Right lobe of liver (tissue), 6 donors: Measurements from ENCODE around the gene RHEBL1. TPM values are rescaled to one million over a fixed set of nuclear protein-coding genes. Genes with fewer than 3 reads are reported as not detected.

Source experiments
- ATAC-seq, 4 donors: fragments of 200-7000 bp; cut with Tn5 transposase; one replicate each; pipeline ENCODE4 v1.9.1; 2020; ENCODE audit warnings: mild to moderate bottlenecking in 4 of 4, moderate library complexity in 4 of 4
- DNase-seq, 3 donors: peaks; one replicate each; pipeline ENCODE4 v3.0.0-alpha.2; 2020
- H3K27ac ChIP-seq, 3 donors: fragments of 200-600 bp; one replicate each; pipeline ENCODE4 v1.8.0; 2022
- H3K27me3 ChIP-seq, 2 donors: fragments of 200-600 bp; one replicate each; pipeline ENCODE4 v1.8.0; 2022
- H3K36me3 ChIP-seq, 4 donors: fragments of 200-600 bp; sonication (generic) in 1 of 4; one replicate each; pipeline versions ENCODE4 v1.5.1 to v1.8.0; 2017 to 2022; ENCODE audit warnings: control low read depth in 1 of 4
- H3K4me1 ChIP-seq, 4 donors: fragments of 200-600 bp; sonication (generic) in 1 of 4; one replicate each; pipeline versions ENCODE4 v1.5.1 to v1.8.0; 2017 to 2022; ENCODE audit warnings: control low read depth in 1 of 4
- H3K4me3 ChIP-seq, 3 donors: fragments of 200-600 bp; one replicate each; pipeline ENCODE4 v1.8.0; 2022
- H3K9me3 ChIP-seq, 4 donors: fragments of 200-600 bp; sonication (generic) in 1 of 4; one replicate each; pipeline versions ENCODE4 v1.5.1 to v1.8.0; 2017 to 2022; ENCODE audit warnings: control low read depth in 1 of 4
- POLR2A ChIP-seq: fragments of 450-650 bp; IDR thresholded peaks from one replicate; pipeline ENCODE4 v1.6.1; 2017; ENCODE audit warnings: antibody characterized with exemption, mild to moderate bottlenecking
- WGBS: methylation state at CpG from one replicate; pipeline ENCODE4 v1.1.6; 2018; ENCODE audit warnings: low coverage, low lambda C conversion rate; ENCODE audit not compliant: insufficient coverage; ENCODE audit errors: missing lambda C conversion rate; 5-methylcytosine and 5-hydroxymethylcytosine counted together
- intact Hi-C, 2 donors: fragments of 100-400 bp; cut with DNase I; formaldehyde crosslinking; loops; one replicate each; pipeline versions ENCODE4 v1.11.2 to v1.14.1; 2022
- total RNA-seq, 6 experiments: library from RNA; depleted of rRNA in 2 of 6; stranded (reverse); fragments of >200 nt in 2 of 6; fragmentation: NEBNext Ultra II Directional in 3 of 6; extraction: Animal tissue kit (Norgen Biotek cat#: 25700) in 3 of 6; gene quantifications; one replicate each; pipeline versions ENCODE4 v1.1.0 to v1.2.4, GENCODE V29; 2016 to 2023
- TF ChIP-seq, protein P1 (sequence below), 4 donors: fragments of 200-600 bp in 3 of 4; fragments of 450-650 bp in 1 of 4; IDR thresholded peaks; one replicate each; pipeline versions ENCODE4 v1.5.1 to v1.8.0; 2016 to 2022; ENCODE audit warnings: antibody characterized with exemption in 4 of 4, mild to moderate bottlenecking in 2 of 4
- donor health status: DM: no; HTN: yes; CAD: no.
- donor health status: DM: no; HTN: no; CAD: no.
- donor health status: DM: no; HTN: no; CAD: no.
- donor health status: DM: no; HTN: yes; CAD: no.
- donor health status: DM: no; HTN: yes; CAD: no.

Gene RHEBL1
- total RNA-seq, 6 experiments from 2014 or later, result 0.17 to 0.60 (median 0.43) TPM; not detected in 1

- Histone ChIP-seq H3K36me3 (peaks cover 0 to 42% (median 12%) of the 10 kb centered on the region in 4 donors), H3K4me3 (no peak overlapping the region), H3K27ac (no peak overlapping the region), H3K9me3 (no peaks in the 10 kb centered on the region), H3K4me1 (peaks cover 0 to 6% (median 2%) of the 10 kb centered on the region in 4 donors), H3K27me3 (no peaks in the 10 kb centered on the region)
- DNase-seq (no peak), ATAC-seq (no peak)
- 20% methylated on average over 1 of the region's 6 CpGs for WGBS
- TF ChIP-seq POLR2A, result no peak
- TF ChIP-seq, protein P1, sequence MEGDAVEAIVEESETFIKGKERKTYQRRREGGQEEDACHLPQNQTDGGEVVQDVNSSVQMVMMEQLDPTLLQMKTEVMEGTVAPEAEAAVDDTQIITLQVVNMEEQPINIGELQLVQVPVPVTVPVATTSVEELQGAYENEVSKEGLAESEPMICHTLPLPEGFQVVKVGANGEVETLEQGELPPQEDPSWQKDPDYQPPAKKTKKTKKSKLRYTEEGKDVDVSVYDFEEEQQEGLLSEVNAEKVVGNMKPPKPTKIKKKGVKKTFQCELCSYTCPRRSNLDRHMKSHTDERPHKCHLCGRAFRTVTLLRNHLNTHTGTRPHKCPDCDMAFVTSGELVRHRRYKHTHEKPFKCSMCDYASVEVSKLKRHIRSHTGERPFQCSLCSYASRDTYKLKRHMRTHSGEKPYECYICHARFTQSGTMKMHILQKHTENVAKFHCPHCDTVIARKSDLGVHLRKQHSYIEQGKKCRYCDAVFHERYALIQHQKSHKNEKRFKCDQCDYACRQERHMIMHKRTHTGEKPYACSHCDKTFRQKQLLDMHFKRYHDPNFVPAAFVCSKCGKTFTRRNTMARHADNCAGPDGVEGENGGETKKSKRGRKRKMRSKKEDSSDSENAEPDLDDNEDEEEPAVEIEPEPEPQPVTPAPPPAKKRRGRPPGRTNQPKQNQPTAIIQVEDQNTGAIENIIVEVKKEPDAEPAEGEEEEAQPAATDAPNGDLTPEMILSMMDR (IDR thresholded peaks at IDR 0.05), result no peak
- intact Hi-C loops, result no loop called here
Observed at GRCh38 chr12:49020441-49020840, 49.3 kb downstream of the RHEBL1 start.

GRCh38 chr12:49019443-49020324 is 50.1 kb downstream of the RHEBL1 start:
- H3K36me3 ChIP-seq, result peaks cover 0 to 35% (median 6%) of the 10 kb centered on the region in 4 donors
- peaks cover 0 to 6% (median 2%) of the 10 kb centered on the region in 4 donors for H3K4me1 ChIP-seq
- WGBS, result 69% methylated on average over 10 of the region's 10 CpGs
- ATAC-seq, result no peak
- TF ChIP-seq, protein P1 (IDR thresholded peaks at IDR 0.05), result no peak
- no peak for TF ChIP-seq POLR2A
- H3K4me3 ChIP-seq, result no peak overlapping the region
- DNase-seq, result peak in 1 of 3 donors; percentile 32
- H3K9me3 ChIP-seq, result no peaks in the 10 kb centered on the region
- intact Hi-C loops, result no loop called here
- H3K27ac ChIP-seq, result peak overlapping the region; percentile 72 to 91 (median 88)
- no peaks in the 10 kb centered on the region for H3K27me3 ChIP-seq

GRCh38 chr12:49019120-49019430 is 50.7 kb downstream of the RHEBL1 start:
- peaks cover 0 to 28% (median 4%) of the 10 kb centered on the region in 4 donors for H3K36me3 ChIP-seq
- no peaks in the 10 kb centered on the region for H3K27me3 ChIP-seq
- 2% methylated on average over 8 of the region's 8 CpGs for WGBS
- no peak for TF ChIP-seq POLR2A
- TF ChIP-seq, protein P1 (IDR thresholded peaks at IDR 0.05), result no peak
- intact Hi-C loops, result no loop called here
- ATAC-seq (peak in 2 of 4 donors; percentile 6 to 30), DNase-seq (no peak)
- H3K4me1 ChIP-seq, result peaks cover 0 to 6% (median 2%) of the 10 kb centered on the region in 4 donors
- H3K9me3 ChIP-seq, result no peaks in the 10 kb centered on the region
- H3K4me3 ChIP-seq, result peak overlapping the region; percentile 84 to 95 (median 87)
- H3K27ac ChIP-seq, result peak overlapping the region; percentile 72 to 91 (median 88)

GRCh38 chr12:49018261-49019119 is 51.3 kb downstream of the RHEBL1 start, which contains the start of gene PRKAG1:
Gene PRKAG1 (minus strand): TSS chr12:49018776. CDS start chr12:49018740, 36 bp downstream.
- 2% methylated on average over 21 of the region's 59 CpGs for WGBS
- peak; percentile 94 for TF ChIP-seq POLR2A
- TF ChIP-seq, protein P1 (IDR thresholded peaks at IDR 0.05), result peak; percentile 20 to 56 (median 46)
- DNase-seq, result peak; percentile 94 to 96 (median 96)
- Histone ChIP-seq H3K36me3 (peaks cover 0 to 23% (median 2%) of the 10 kb centered on the region in 4 donors), H3K4me3 (peak within 1 kb of the TSS; percentile 84 to 95 (median 87)), H3K27ac (peak within 1 kb of the TSS; percentile 72 to 91 (median 88)), H3K9me3 (no peaks in the 10 kb centered on the region), H3K4me1 (peaks cover 0 to 6% (median 2%) of the 10 kb centered on the region in 4 donors), H3K27me3 (no peaks in the 10 kb centered on the region)
- intact Hi-C loops, result no loop called here
- ATAC-seq, result peak; percentile 96 to 97 (median 96)
